ENCODE results near the gene OTUB2. TPM values are rescaled to one million over a fixed set of nuclear protein-coding genes. Genes with fewer than 3 reads are reported as not detected.

The OTUB2 gene
- total RNA-seq, 2 experiments from 2014 or later: not detected

DNA sequence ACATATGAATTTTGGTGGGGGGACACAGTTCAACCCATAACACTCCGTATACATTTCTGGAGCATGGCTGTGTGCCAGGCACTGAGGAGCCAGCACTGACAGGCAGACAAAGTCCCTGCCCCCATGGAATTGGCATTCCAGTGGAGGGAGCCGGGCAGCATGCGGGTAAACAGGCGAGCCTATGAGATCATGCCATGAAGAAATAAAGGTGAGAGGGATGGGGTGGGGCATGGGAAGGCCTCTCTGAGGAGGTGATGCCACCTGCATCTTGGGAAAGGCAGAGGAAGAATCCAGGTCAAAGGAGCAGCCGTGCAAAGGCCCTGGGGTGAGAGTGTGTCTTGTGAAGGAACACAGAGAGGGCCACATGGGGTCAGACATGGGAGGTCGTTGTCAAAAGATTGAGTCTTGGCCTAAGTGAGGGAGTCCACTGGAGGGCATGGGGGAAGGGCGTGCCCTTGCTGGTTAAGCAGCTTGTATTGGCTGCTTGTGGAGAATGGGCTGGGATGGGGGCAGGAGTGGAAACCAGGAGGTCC lies 3.6 kb downstream of the OTUB2 start:
- ATAC-seq (ENCODE audit: poor library complexity): no peak
- Mint-ChIP-seq H3K27ac (no peak overlapping the region), H3K36me3 (ENCODE audit: low read depth) (no peaks in the 10 kb centered on the region), H3K9me3 (no peaks in the 10 kb centered on the region), H3K4me1 (ENCODE audit: low read depth) (peaks cover 16% of the 10 kb centered on the region), H3K27me3 (no peaks in the 10 kb centered on the region), H3K4me3 (no peak overlapping the region)
- Histone ChIP-seq H3K9me3 (ENCODE audit: control insufficient read depth in 1 of 2, insufficient read depth in 1 of 2, low read length in 2 of 2) (no peaks in the 10 kb centered on the region), H3K36me3 (ENCODE audit: insufficient read depth, low read length) (no peaks in the 10 kb centered on the region), H3K27ac (ENCODE audit: low read depth in 1 of 2, low read length in 2 of 2) (no peak overlapping the region), H3K4me3 (ENCODE audit: low read length) (no peak overlapping the region), H3K4me1 (ENCODE audit: insufficient read depth, low read length) (peaks cover 33% of the 10 kb centered on the region), H3K27me3 (ENCODE audit: control insufficient read depth in 1 of 2, insufficient read depth in 2 of 2, low read length in 2 of 2) (no peaks in the 10 kb centered on the region)
- TF ChIP-seq, protein P1, sequence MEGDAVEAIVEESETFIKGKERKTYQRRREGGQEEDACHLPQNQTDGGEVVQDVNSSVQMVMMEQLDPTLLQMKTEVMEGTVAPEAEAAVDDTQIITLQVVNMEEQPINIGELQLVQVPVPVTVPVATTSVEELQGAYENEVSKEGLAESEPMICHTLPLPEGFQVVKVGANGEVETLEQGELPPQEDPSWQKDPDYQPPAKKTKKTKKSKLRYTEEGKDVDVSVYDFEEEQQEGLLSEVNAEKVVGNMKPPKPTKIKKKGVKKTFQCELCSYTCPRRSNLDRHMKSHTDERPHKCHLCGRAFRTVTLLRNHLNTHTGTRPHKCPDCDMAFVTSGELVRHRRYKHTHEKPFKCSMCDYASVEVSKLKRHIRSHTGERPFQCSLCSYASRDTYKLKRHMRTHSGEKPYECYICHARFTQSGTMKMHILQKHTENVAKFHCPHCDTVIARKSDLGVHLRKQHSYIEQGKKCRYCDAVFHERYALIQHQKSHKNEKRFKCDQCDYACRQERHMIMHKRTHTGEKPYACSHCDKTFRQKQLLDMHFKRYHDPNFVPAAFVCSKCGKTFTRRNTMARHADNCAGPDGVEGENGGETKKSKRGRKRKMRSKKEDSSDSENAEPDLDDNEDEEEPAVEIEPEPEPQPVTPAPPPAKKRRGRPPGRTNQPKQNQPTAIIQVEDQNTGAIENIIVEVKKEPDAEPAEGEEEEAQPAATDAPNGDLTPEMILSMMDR (IDR thresholded peaks at IDR 0.05): no peak
- CTCF ChIA-PET: no interaction called here
- intact Hi-C loops (cut with DNase I, micrococcal nuclease): loop anchor here in 1 of 2 experiments (5.0 kb wide), 1 partner anchor 53 kb away; the partner anchor contains the start of genes DDX24 and IFI27L1
- POLR2A ChIA-PET: no interaction called here
- DNase-seq: no peak

DNA sequence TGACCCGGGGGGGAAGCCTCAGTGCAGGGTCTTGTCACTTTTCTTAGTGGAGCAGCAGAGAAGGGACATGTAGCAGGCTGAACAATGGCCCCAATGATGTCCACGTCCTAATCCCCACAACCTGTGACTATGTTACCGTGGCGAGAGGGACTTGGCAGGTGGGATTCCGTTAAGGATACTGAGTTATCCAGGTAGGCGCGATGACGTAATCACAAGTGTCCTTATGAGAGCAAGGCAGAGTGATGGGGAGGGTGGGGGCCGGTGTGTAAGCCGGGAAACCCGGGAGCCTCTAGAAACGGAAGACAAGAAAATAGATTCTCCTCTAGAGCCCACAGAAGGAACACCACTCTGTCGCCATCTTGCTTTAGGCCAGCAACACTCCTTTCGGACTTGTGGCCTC lies 4.4 kb downstream of the OTUB2 start:
- Histone ChIP-seq H3K4me1 (ENCODE audit: insufficient read depth, low read length) (peaks cover 33% of the 10 kb centered on the region), H3K36me3 (ENCODE audit: insufficient read depth, low read length) (no peaks in the 10 kb centered on the region), H3K27me3 (ENCODE audit: control insufficient read depth in 1 of 2, insufficient read depth in 2 of 2, low read length in 2 of 2) (no peaks in the 10 kb centered on the region), H3K27ac (ENCODE audit: low read depth in 1 of 2, low read length in 2 of 2) (no peak overlapping the region), H3K9me3 (ENCODE audit: control insufficient read depth in 1 of 2, insufficient read depth in 1 of 2, low read length in 2 of 2) (no peaks in the 10 kb centered on the region), H3K4me3 (ENCODE audit: low read length) (no peak overlapping the region)
- Mint-ChIP-seq H3K36me3 (ENCODE audit: low read depth) (no peaks in the 10 kb centered on the region), H3K4me3 (no peak overlapping the region), H3K4me1 (ENCODE audit: low read depth) (peaks cover 15% of the 10 kb centered on the region), H3K27ac (no peak overlapping the region), H3K27me3 (no peaks in the 10 kb centered on the region), H3K9me3 (no peaks in the 10 kb centered on the region)
- intact Hi-C loops (cut with DNase I, micrococcal nuclease): no loop called here
- TF ChIP-seq, protein P1 (IDR thresholded peaks at IDR 0.05): no peak
- DNase-seq (no peak), ATAC-seq (ENCODE audit: poor library complexity) (no peak)
- POLR2A ChIA-PET: no interaction called here
- CTCF ChIA-PET: no interaction called here

GRCh38 chr14:94031161-94031882 lies 5.2 kb downstream of the OTUB2 start:
- H3K9me3 ChIP-seq (ENCODE audit: control insufficient read depth in 1 of 2, insufficient read depth in 1 of 2, low read length in 2 of 2): no peaks in the 10 kb centered on the region
- POLR2A ChIA-PET: no interaction called here
- H3K4me1 ChIP-seq (ENCODE audit: insufficient read depth, low read length): peaks cover 28% of the 10 kb centered on the region
- Mint-ChIP-seq H3K4me1 (ENCODE audit: low read depth) (peaks cover 8% of the 10 kb centered on the region), H3K27me3 (no peaks in the 10 kb centered on the region), H3K36me3 (ENCODE audit: low read depth) (no peaks in the 10 kb centered on the region), H3K4me3 (no peak overlapping the region), H3K27ac (no peak overlapping the region), H3K9me3 (no peaks in the 10 kb centered on the region)
- intact Hi-C loops (cut with DNase I, micrococcal nuclease): no loop called here
- CTCF ChIA-PET: no interaction called here
- no peak overlapping the region for H3K4me3 ChIP-seq (ENCODE audit: low read length)
- TF ChIP-seq, protein P1 (IDR thresholded peaks at IDR 0.05): no peak
- no peaks in the 10 kb centered on the region for H3K27me3 ChIP-seq (ENCODE audit: control insufficient read depth in 1 of 2, insufficient read depth in 2 of 2, low read length in 2 of 2)
- ATAC-seq (ENCODE audit: poor library complexity): no peak
- no peak for DNase-seq
- H3K27ac ChIP-seq (ENCODE audit: low read depth in 1 of 2, low read length in 2 of 2): no peak overlapping the region
- no peaks in the 10 kb centered on the region for H3K36me3 ChIP-seq (ENCODE audit: insufficient read depth, low read length)
